NCI-H2196 treated with DMSO at 0.1 percent for 48 hours (cell line): ENCODE measurements around the gene CASP9.
"Not testable (repeated sequence)": the region's sequence is repeated elsewhere in the genome, so short reads cannot be mapped to it uniquely, and the experiment has no call there.

ENCODE experiments used
- DNase-seq: peaks from one replicate; lab custom pipeline; 2025; ENCODE audit not compliant: unreplicated experiment; lab: John Stamatoyannopoulos, UW

CASP9 gene

GRCh38 chr1:15471723-15472122 is 52.3 kb downstream of the CASP9 start:
- DNase-seq = not testable (repeated sequence)

- not testable (repeated sequence) for DNase-seq
Measured at GRCh38 chr1:15471067-15471466, 52.9 kb downstream of the CASP9 start.

- DNase-seq = not testable (repeated sequence)
Measured at GRCh38 chr1:15469821-15470448, 54.1 kb downstream of the CASP9 start.

GRCh38 chr1:15469361-15469760 is 54.7 kb downstream of the CASP9 start:
- no peak for DNase-seq

- no peak for DNase-seq
Measured at GRCh38 chr1:15468145-15468544, 55.9 kb downstream of the CASP9 start.

- not testable (repeated sequence) for DNase-seq
Measured at GRCh38 chr1:15466955-15467625, 56.9 kb downstream of the CASP9 start.

GRCh38 chr1:15465674-15466073 is 58.3 kb downstream of the CASP9 start:
- no peak for DNase-seq

GRCh38 chr1:15463926-15464322 is 60.1 kb downstream of the CASP9 start:
- DNase-seq = not testable (repeated sequence)

GRCh38 chr1:15463064-15463800 is 60.8 kb downstream of the CASP9 start:
- not testable (repeated sequence) for DNase-seq

GRCh38 chr1:15460708-15461095 is 63.3 kb downstream of the CASP9 start:
- DNase-seq = no peak

- no peak for DNase-seq
Measured at GRCh38 chr1:15459771-15460707, 64.0 kb downstream of the CASP9 start.

GRCh38 chr1:15458388-15458787 is 65.6 kb downstream of the CASP9 start:
- DNase-seq = not testable (repeated sequence)

GRCh38 chr1:15457585-15457984 is 66.4 kb downstream of the CASP9 start:
- DNase-seq = no peak

- no peak for DNase-seq
Measured at GRCh38 chr1:15456313-15456954, 67.6 kb downstream of the CASP9 start, which contains the start of gene CELA2A. CELA2A (plus strand) TSS chr1:15456732; CDS start chr1:15456754, 22 bp downstream.

- DNase-seq = no peak
Measured at GRCh38 chr1:15455522-15455921, 68.5 kb downstream of the CASP9 start.

- no peak for DNase-seq
Measured at GRCh38 chr1:15454256-15454655, 69.8 kb downstream of the CASP9 start.

GRCh38 chr1:15453734-15454133 is 70.3 kb downstream of the CASP9 start:
- DNase-seq = no peak

- DNase-seq = no peak
Measured at GRCh38 chr1:15452866-15453571, 71.0 kb downstream of the CASP9 start.

- no peak for DNase-seq
Measured at GRCh38 chr1:15452216-15452615, 71.8 kb downstream of the CASP9 start.
